ENCODE results near the gene MUC6. TPM values are rescaled to one million over a fixed set of nuclear protein-coding genes. Genes with fewer than 3 reads are reported as not detected.

MUC6 gene
- total and polyA plus RNA-seq, 2 of the 8 experiments (the other 6 are each of a cell fraction or from before 2014, with no cell fraction given) = not detected

GRCh38 chr11:1084561-1085439, 48.3 kb upstream of the MUC6 start:
- no peak for DNase-seq (ENCODE audit: low read depth in 1 of 2, low spot score in 2 of 2)
- no peaks in the 10 kb centered on the region for H3K36me3 ChIP-seq (ENCODE audit: control insufficient read depth in 2 of 4, insufficient read depth in 4 of 4, low read length in 3 of 4)
- H4K20me1 ChIP-seq (replicated peaks in 1 of 2; ENCODE audit: control insufficient read depth in 1 of 2, insufficient read depth in 2 of 2, low read length in 2 of 2) = no peaks in the 10 kb centered on the region
- H2AK5ac ChIP-seq (ENCODE audit: low read depth, low read length) = no peak overlapping the region
- H2BK20ac ChIP-seq (ENCODE audit: low read length) = no peak overlapping the region
- H3K4ac ChIP-seq (replicated peaks; ENCODE audit: insufficient read length, low read depth, low read length) = no peak overlapping the region
- H3K18ac ChIP-seq (ENCODE audit: extremely low read depth, low read length) = no peak overlapping the region
- no peaks in the 10 kb centered on the region for H3K27me3 ChIP-seq (replicated peaks in 1 of 4; ENCODE audit: control insufficient read depth in 3 of 4, extremely low read depth in 1 of 4, insufficient read depth in 3 of 4, low read length in 3 of 4)
- peaks cover 7 to 22% of the 10 kb centered on the region in 2 experiments; a peak in 3 of 4 replicates for H3K9me3 ChIP-seq (ENCODE audit: insufficient read depth in 2 of 2, low read depth in 1 of 2, low read length in 1 of 2)
- no peak overlapping the region for H4K91ac ChIP-seq (replicated peaks; ENCODE audit: insufficient read length, low read length)
- H3K4me2 ChIP-seq (ENCODE audit: insufficient read depth in 1 of 2, low read depth in 2 of 2, low read length in 2 of 2) = no peak overlapping the region
- no peak overlapping the region for H4K5ac ChIP-seq (ENCODE audit: insufficient read length, low read depth, low read length)
- no peak overlapping the region for H2BK12ac ChIP-seq (ENCODE audit: low read depth, low read length)
- H3K23me2 ChIP-seq (ENCODE audit: low read depth, low read length) = no peaks in the 10 kb centered on the region
- no peak overlapping the region for H2BK15ac ChIP-seq (ENCODE audit: low read length)
- no peak overlapping the region for H3K23ac ChIP-seq (ENCODE audit: insufficient read length)
- H3K56ac ChIP-seq (replicated peaks; ENCODE audit: insufficient read length, low read depth, low read length) = no peak overlapping the region
- H3K79me1 ChIP-seq (ENCODE audit: low read depth, low read length) = no peaks in the 10 kb centered on the region
- CTCF ChIA-PET (ENCODE audit: partially characterized antibody) = interaction anchor here (0.5 to 0.9 kb wide), 3 partner anchors 34 to 142 kb away, joined by 3 read pairs; no protein-coding TSS in a partner anchor
- WGBS, 2 experiments (ENCODE audit: extremely low coverage in 1 of 2, insufficient coverage in 1 of 2, insufficient read length in 1 of 2, insufficient replicate concordance in 2 of 2, low coverage in 1 of 2, low lambda C conversion rate in 2 of 2, missing lambda C conversion rate in 1 of 2) = 90% methylated on average over 33 of the region's 49 CpGs; no CpG with 5 or more reads in 1 of the 2 experiments
- no peak overlapping the region for H3K27ac ChIP-seq (ENCODE audit: low read depth, low read length)
- H4K8ac ChIP-seq (ENCODE audit: extremely low read depth, insufficient read depth, low read length) = peak overlapping the region; percentile 51; the same call in 1 of the 2 replicates
- POLR2A ChIA-PET (ENCODE audit: partially characterized antibody) = no interaction called here
- no peak for FAIRE-seq
- no peak overlapping the region for H3K9ac ChIP-seq (replicated peaks in 1 of 4; ENCODE audit: extremely low read depth in 1 of 4, low read depth in 3 of 4, low read length in 3 of 4)
- no peaks in the 10 kb centered on the region for H3K4me1 ChIP-seq (replicated peaks in 1 of 4; ENCODE audit: control insufficient read depth in 3 of 4, insufficient read depth in 4 of 4, low read length in 3 of 4)
- H2BK5ac ChIP-seq (ENCODE audit: low read depth, low read length) = no peak overlapping the region
- no peaks in the 10 kb centered on the region for H3K79me2 ChIP-seq (ENCODE audit: control insufficient read depth in 1 of 2, insufficient read depth in 2 of 2, low read length in 2 of 2)
- no peak overlapping the region for H2AFZ ChIP-seq (ENCODE audit: low read length)
- H3K4me3 ChIP-seq (ENCODE audit: extremely low read depth in 1 of 4, insufficient read depth in 2 of 4, low read depth in 3 of 4, low read length in 4 of 4) = no peak overlapping the region
- TF ChIP-seq CTBP2 (IDR thresholded peaks at IDR 0.05; ENCODE audit: borderline replicate concordance, insufficient read depth, insufficient read length, low read length) = no peak
- TF ChIP-seq TAF1 (IDR thresholded peaks at IDR 0.05; ENCODE audit: low read depth, low read length) = no peak
- TF ChIP-seq RFX5 (IDR thresholded peaks at IDR 0.05; ENCODE audit: borderline replicate concordance, low read depth, low read length) = no peak
- TF ChIP-seq FOSL1 (IDR thresholded peaks at IDR 0.05; ENCODE audit: insufficient read depth, low read depth, low read length) = no peak
- no peak for TF ChIP-seq TAF7 (optimal IDR thresholded peaks at IDR 0.05; ENCODE audit: borderline replicate concordance, low read depth, low read length)
- no peak for TF ChIP-seq CBX8 (IDR thresholded peaks at IDR 0.05; ENCODE audit: borderline replicate concordance, low read depth, low read length)
- no peak overlapping the region for H3K14ac ChIP-seq (ENCODE audit: insufficient read length)
- H2BK120ac ChIP-seq (replicated peaks; ENCODE audit: low read depth, low read length) = no peak overlapping the region

All from H1 (cell line).